OCI-LY7 (cell line): ENCODE results near the gene GPATCH2.

ENCODE experiments used
- EZH2phosphoT487 ChIP-seq: fragments of 200-600 bp; sonication (generic); IDR thresholded peaks from 2 replicates; pipeline ENCODE4 v1.6.1; 2018; ENCODE audit warnings: low read depth, borderline replicate concordance, mild to moderate bottlenecking, mixed run types, antibody characterized with exemption, low read length, moderate library complexity, mixed read lengths
- TF ChIP-seq, protein P1 (sequence below): fragments of 200-600 bp; sonication (generic); conservative IDR thresholded peaks from 2 replicates; pipeline ENCODE4 v1.5.1; 2014; ENCODE audit warnings: mild to moderate bottlenecking, antibody characterized with exemption, low read length, moderate library complexity, mixed read lengths

DNA sequence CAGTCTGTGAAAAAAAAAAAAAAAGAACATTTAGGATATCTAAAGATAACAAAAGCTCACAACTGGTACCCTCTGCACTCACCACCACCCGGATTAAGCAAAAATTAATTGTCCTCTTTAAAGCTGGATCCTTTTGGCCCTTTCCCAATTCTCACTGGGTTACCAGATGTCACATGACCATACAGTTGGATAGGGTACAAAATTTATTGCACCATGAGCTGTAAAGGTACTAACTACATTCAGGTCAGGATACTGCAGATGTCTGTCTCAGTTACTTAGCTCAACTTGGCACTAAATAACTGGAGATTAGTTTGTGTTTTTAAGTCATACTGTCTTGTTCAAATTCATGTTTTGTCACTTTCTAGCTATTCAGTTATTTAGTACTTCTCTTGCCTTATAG, 96.3 kb downstream of the GPATCH2 start:
- TF ChIP-seq, protein P1, sequence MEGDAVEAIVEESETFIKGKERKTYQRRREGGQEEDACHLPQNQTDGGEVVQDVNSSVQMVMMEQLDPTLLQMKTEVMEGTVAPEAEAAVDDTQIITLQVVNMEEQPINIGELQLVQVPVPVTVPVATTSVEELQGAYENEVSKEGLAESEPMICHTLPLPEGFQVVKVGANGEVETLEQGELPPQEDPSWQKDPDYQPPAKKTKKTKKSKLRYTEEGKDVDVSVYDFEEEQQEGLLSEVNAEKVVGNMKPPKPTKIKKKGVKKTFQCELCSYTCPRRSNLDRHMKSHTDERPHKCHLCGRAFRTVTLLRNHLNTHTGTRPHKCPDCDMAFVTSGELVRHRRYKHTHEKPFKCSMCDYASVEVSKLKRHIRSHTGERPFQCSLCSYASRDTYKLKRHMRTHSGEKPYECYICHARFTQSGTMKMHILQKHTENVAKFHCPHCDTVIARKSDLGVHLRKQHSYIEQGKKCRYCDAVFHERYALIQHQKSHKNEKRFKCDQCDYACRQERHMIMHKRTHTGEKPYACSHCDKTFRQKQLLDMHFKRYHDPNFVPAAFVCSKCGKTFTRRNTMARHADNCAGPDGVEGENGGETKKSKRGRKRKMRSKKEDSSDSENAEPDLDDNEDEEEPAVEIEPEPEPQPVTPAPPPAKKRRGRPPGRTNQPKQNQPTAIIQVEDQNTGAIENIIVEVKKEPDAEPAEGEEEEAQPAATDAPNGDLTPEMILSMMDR = no peak
- no peak for TF ChIP-seq EZH2phosphoT487
